Kidney epithelial cell (primary cell): ENCODE results near the gene CD99. TPM values are rescaled to one million over a fixed set of nuclear protein-coding genes. Genes with fewer than 3 reads are reported as not detected.
A peak's percentile ranks its signal among the peaks of the same experiment; 100 is the strongest.

Experiments used
- DNase-seq: peaks from one replicate; pipeline ENCODE4 v3.0.0-alpha.2; 2010; ENCODE audit warnings: low read depth
- H3K27me3 ChIP-seq: 2 replicates; pipeline ENCODE4 v1.6.0; 2011; ENCODE audit warnings: low read length; ENCODE audit not compliant: control insufficient read depth, insufficient read depth
- H3K36me3 ChIP-seq: 2 replicates; pipeline ENCODE4 v1.5.1; 2011; ENCODE audit warnings: low read length; ENCODE audit not compliant: control insufficient read depth, insufficient read depth
- H3K4me3 ChIP-seq: 2 replicates; pipeline ENCODE4 v1.5.1; 2011; ENCODE audit warnings: low read depth, mild to moderate bottlenecking, control low read depth, low read length
- CTCF ChIP-seq: IDR thresholded peaks from 2 replicates; pipeline ENCODE4 v1.5.1; 2011; ENCODE audit warnings: mild to moderate bottlenecking, moderate library complexity, low read length, control low read depth, inconsistent platforms; ENCODE audit not compliant: insufficient read depth, poor library complexity, severe bottlenecking
- total RNA-seq: library from RNA; depleted of rRNA; stranded (reverse); fragments of >200 nt; gene quantifications from 2 replicates; pipeline ENCODE4 v1.2.3, GENCODE V29; 2015

The CD99 gene
- 152 and 155 TPM in 2 replicates for total RNA-seq

GRCh38 chrX:2690856-2691542 is at the start of gene CD99:
TSS of gene CD99 (plus strand) at chrX:2691295. CDS start at chrX:2691361, 66 bp downstream.
- Histone ChIP-seq H3K27me3 (peaks cover 2% of the 10 kb centered on the region), H3K36me3 (no peaks in the 10 kb centered on the region), H3K4me3 (peak within 1 kb of the TSS; percentile 83)
- DNase-seq = no peak
- TF ChIP-seq CTCF = no peak

GRCh38 chrX:2642146-2642545 is 48.9 kb upstream of the CD99 start:
- no peak for DNase-seq
- Histone ChIP-seq H3K4me3 (no peak overlapping the region), H3K27me3 (no peaks in the 10 kb centered on the region), H3K36me3 (no peaks in the 10 kb centered on the region)
- no peak for TF ChIP-seq CTCF

- TF ChIP-seq CTCF = no peak
- no peak for DNase-seq
- H3K4me3 ChIP-seq = no peak overlapping the region
- no peaks in the 10 kb centered on the region for H3K36me3 ChIP-seq
- no peaks in the 10 kb centered on the region for H3K27me3 ChIP-seq
These were observed 48.3 kb upstream of the CD99 start for GRCh38 chrX:2642791-2643190.

- no peaks in the 10 kb centered on the region for H3K36me3 ChIP-seq
- no peak overlapping the region for H3K4me3 ChIP-seq
- no peaks in the 10 kb centered on the region for H3K27me3 ChIP-seq
- no peak for TF ChIP-seq CTCF
- DNase-seq = no peak
These were observed 47.2 kb upstream of the CD99 start for GRCh38 chrX:2643880-2644279.

GRCh38 chrX:2645563-2645962 is 45.5 kb upstream of the CD99 start:
- Histone ChIP-seq H3K4me3 (no peak overlapping the region), H3K27me3 (no peaks in the 10 kb centered on the region), H3K36me3 (no peaks in the 10 kb centered on the region)
- TF ChIP-seq CTCF = no peak
- no peak for DNase-seq

GRCh38 chrX:2647627-2648026 is 43.5 kb upstream of the CD99 start:
- DNase-seq = no peak
- Histone ChIP-seq H3K27me3 (no peaks in the 10 kb centered on the region), H3K4me3 (no peak overlapping the region), H3K36me3 (no peaks in the 10 kb centered on the region)
- TF ChIP-seq CTCF = no peak
